Limb (tissue), 2 donors: ENCODE results near the gene SHISA3.

Experiments
- DNase-seq, 2 donors: peaks; one replicate each; pipeline ENCODE4 v3.0.0-alpha.2; 2016; ENCODE audit errors: extremely low spot score in 2 of 2

Gene SHISA3

DNA sequence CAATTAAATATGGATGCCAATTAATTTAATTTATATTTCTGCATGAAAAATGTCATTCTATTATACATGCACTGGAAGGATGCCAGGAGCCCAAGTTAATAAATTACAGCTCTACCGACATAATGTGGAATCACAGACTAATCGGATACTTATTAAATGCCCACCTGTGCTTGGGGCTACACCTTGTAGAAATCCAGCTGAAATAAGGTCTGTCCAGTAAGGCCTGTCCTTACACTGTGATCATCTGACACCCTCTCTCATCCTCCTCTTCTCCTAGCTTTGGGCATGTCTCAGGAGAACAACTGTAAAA lies 6.0 kb upstream of the SHISA3 start:
- no peak for DNase-seq

DNA sequence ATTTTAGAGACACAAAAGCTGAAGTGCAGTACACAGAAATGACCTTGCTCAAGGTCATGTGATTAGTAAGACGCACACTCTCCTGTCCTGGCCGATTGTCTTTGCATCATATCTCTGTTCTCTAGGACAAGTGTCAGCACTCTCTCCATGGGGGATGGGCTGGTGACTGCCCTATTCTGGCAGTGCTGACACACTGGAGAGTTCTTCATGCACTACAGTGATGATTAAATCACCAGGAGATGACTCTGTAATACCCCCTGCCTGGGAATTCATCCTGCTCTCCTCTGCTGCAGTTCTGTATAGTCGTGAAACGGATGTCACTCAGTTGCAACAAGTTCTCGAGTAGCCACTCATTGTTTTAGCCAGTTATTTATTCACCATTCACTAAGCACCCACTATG lies 5.3 kb upstream of the SHISA3 start:
- DNase-seq = no peak

DNA sequence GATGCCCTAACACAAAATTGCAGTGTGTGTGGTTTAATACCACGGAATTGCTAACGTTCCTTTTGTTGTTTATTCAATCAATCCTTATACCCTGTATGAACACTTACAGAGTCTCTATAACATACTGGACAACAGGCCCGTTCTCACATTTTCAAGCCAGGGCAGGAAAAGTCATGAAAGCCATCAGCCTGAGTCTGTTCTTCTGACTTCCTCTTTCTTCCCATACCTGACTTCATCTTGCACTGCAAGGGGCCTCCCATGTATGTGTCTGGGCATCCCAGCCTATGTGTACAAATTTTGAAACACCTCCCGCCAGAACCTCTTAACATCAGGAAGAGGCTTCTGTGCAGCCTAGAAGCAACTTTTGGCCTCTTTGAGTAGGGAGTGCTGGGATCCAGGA lies 4.9 kb upstream of the SHISA3 start:
- no peak for DNase-seq

DNA sequence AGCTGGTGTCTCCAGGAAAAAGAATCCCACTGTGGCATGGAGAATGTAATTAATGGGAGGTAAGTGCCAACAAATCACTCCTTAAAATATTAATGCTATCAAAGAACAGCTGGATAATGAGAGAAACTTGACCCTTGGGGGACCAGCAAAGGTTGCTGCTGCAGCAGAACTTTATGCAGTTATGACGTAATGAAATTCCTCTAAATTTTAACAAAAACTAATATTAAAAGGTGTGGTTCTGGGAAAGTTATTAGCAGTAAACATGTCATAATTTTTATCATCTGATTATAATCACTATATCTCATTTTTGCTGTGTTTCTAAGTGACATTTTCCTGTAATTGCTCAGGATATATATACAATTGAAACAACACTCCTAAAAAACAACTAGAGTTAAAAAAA lies 1.7 kb upstream of the SHISA3 start:
- DNase-seq = no peak

DNA sequence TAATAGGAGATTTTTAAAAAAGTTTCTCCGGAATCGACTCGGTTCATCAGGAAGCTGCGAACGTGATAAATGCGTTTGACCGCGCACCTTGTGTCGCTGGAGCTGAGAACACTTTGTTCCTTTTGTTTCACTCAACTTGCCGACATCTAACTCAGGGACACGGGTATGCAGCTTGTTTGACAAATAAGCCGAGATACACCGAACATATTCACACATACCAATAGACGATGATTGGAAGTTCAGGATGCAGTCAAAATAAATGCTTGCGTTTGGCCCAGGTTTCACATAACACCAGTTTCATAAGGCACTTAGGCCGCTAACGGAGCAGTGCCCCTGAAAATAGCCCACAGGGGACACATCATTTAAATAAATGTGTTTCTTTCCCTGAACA lies 932 bp upstream of the SHISA3 start:
- DNase-seq = no peak

DNA sequence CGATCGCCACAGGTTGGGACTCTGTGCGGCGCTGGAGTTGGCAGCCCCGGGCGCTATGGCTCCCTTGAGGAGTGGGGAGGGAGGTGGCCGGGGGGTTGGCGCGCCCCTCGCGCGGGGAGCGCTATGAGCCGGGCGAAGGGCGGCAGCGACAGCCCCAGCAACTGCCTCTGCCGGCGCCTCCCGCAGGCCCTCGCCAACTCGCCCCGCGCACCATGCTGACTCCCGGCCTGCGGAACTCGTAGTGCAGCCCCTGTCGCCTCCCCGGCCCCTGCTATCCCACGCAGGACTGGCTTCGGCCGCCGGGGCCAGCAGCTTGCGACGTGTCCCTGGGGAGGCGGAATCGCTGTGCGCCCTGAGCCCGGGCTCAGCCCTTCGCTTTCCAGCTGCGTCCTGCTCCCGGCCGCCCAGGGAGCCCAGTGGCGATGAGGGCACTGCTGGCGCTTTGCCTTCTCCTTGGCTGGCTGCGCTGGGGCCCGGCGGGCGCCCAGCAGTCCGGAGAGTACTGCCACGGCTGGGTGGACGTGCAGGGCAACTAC lies 415 bp downstream of the SHISA3 start:
- peak in 1 of 2 donors; percentile 63 for DNase-seq

DNA sequence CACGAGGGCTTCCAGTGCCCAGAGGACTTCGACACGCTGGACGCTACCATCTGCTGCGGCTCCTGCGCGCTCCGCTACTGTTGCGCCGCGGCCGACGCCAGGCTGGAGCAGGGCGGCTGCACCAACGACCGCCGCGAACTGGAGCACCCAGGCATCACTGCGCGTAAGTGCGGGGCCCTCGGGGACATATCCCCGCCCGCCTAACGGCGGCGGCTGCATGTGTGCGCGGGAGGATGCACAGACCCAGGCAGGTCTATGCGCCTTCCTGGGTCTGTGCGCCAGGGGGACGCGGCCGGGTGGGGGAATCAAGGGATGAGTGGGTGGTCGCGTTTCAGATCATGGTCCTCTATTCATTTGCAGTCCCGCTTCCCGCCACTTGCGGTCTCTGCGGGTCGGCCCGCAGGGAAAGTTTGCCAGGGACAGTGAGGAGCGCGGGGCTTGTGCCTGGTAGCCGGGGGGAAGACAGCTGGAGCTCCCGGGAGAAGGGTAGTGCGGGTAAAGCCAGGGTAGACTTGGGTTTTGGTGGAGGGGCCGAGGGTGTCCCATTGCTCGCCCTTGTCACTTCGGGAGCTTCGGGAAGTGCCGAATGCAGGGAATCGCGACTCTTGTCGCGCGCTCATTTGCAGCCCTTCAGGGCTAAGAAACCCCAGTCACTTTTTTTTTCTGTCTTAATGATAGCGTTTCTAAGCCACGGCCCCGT lies 1.0 kb downstream of the SHISA3 start:
- peak in 1 of 2 donors; percentile 62 for DNase-seq

DNA sequence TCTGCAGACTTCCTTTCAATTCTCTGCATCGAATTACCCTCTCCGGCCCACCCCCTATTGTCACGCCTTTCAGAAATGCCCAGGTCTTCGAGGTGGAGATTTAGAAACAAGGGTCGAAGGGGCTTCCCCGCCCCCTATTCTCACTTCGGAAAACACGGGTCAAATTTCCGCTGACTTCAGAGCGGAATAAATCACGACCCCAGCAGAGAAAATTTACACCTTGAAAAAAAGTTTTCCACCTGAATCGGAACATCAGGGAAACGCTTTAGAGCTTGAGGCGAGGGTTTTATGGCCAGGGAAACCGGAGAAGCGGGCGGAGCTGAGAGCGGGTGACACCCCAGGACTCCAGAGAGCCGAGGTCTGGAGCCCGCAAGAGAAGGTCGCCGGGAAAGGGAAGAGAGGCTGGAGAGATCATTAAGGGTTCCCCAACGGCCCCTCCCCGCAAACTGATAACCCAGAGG lies 1.6 kb downstream of the SHISA3 start:
- no peak for DNase-seq

DNA sequence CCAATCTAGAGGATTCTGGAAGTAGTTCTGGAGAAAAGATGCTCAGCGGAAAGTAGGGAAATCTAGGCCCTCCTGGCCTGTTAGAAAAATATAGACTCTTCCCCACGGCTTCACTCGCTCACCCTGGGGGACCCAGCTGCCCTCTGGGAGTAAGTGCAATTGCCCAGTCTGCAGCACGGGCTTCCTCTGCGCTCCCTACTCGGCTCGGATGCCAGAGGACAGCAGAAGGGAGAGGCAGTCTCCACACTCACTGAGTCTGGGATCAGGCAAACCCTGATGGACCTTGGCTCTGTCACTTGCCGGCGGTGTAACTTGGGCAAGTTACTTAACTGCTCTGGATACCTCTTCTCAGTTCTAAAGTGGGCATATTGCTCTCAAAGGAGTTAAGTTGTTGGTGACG lies 2.1 kb downstream of the SHISA3 start:
- no peak for DNase-seq

DNA sequence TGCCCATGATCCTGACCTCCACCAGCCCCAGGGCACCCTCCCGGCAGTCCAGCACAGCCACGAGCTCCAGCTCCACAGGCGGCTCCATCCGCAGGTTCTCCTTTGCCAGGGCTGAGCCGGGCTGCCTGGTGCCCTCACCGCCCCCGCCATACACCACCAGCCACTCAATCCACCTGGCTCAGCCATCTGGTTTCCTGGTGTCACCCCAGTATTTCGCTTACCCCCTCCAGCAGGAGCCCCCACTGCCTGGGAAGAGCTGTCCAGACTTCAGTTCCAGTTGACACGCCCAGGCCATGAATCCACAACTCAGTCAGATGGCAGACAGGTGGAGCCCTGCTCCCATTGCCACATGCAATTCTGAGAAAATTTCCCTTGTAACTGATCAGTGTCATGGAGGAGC lies 3.9 kb downstream of the SHISA3 start:
- DNase-seq = no peak

DNA sequence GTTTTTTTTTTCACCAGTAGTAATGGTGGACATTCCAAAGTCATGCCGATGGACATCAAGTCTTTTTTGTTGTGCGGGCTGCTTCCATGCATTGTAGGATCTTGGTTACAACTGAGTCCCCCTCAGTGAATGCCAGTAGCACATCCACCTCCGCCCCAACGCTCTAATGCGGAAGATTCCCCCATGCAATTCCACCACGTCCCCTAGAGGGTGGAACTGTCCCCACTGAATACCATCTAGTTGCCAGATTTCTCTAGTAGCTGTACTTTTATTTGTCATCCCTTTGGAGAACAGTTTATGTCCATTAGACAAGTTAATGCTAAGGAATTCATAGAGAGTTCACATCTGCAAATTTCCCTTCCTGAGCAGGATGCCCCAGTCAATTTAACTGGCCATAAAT lies 6.7 kb downstream of the SHISA3 start:
- no peak for DNase-seq

DNA sequence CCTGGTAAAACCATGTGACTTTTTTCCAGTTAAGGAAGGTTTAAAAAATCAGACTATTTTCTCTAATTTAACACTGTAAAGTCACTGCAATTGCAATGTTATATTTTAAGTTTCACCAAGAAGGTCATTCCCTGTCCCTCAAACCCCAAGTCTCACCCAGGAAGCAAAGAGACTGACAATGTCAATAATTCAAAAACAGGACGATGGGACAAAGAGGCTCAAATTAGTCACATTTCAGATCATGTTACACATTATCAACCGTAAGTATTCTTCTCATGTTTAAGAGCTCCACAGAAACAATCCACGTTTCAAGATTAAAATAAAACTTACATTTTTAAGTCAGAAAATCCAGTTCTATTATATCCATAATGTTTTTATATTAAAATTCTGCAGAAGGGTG lies 13.2 kb downstream of the SHISA3 start:
- no peak for DNase-seq

DNA sequence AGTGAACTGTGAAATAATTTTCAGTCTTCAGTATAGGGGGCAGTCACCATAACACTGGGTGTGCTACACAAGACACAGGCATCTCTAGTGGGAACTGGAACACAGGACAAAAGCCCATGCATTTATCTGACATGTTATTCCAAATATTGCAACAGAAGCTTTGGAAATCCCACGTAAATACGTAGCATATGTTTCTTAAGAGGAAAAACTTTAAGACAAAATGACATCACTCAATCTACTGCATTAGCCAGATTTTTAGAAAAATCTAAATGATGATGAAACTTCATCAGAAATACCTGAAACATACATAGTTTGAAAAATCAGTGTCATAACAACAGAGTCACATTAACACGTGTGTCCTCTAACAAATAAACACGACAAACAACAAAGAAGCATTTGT lies 14.5 kb downstream of the SHISA3 start:
- no peak for DNase-seq

DNA sequence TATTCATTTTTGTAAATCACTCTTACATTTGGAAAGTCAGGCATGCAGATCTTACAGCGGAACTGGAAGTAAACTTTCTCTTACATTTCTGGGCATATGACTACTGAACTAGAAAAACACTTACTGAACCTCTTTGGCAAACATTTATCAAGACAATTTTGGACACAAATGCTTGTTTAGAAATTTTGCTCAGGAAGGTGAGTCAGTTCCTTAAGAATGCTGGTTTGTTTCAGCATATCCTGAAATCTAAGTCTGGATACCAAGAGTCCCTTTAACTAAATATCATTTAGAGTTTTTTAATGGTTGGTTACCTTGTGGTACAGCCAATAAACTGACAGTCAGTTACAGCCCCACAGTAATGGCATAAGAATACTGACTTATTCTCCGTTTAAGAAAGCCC lies 15.0 kb downstream of the SHISA3 start:
- DNase-seq = no peak

DNA sequence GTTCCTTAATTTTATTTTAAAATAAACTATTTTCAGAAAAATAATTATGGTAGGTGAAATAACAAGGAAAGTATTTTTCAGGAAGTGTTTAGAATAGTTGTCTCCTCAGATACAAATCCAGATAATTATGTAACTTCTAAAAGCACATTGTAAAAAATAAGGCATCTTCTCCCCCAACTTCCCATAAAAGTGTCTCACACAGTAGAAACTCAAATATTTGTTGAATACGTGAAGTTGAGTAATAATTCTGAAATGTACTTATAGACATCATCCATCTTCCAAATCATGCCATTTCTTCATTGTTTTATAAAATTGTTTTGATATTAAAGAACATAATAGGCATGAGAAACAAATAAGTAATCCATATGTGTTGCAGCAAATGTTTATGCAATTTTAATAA lies 18.0 kb downstream of the SHISA3 start:
- no peak for DNase-seq

DNA sequence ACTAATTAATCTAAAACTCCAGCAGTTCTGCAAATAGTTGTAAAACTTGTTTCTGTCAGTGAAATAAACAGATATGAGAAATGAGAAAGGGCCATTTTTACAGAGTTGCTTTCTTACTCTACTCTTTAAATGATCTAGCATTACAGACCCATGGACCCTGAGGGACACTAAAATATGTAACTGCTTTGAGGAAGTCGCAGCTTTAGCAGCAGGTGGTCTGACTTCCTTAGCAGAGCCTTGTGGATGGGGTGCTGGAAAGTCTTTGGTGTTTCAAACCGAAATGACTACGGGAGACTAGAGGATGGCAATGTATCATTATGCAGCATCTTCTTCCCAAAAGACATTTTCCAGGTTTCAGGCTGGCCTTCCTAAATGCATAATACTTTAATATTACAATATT lies 18.7 kb downstream of the SHISA3 start:
- DNase-seq = no peak

DNA sequence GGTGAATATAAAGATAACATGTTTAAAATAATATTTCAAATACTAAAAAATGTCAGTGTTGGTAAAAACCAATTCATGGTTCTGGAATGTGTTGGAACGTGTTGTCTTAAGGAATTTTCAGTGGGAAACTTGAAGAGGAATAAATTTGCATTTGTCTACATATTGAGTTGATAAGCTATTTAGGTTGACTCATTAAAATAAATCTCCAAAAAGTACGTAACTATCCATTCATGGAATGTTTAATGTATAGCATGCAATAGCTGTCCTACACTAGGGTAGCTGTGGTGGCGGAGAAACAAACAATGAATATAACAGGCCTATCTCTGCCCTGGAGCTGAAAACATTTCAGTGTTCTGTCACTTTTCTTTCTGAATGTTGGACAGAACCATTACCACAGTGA lies 20.3 kb downstream of the SHISA3 start:
- no peak for DNase-seq

DNA sequence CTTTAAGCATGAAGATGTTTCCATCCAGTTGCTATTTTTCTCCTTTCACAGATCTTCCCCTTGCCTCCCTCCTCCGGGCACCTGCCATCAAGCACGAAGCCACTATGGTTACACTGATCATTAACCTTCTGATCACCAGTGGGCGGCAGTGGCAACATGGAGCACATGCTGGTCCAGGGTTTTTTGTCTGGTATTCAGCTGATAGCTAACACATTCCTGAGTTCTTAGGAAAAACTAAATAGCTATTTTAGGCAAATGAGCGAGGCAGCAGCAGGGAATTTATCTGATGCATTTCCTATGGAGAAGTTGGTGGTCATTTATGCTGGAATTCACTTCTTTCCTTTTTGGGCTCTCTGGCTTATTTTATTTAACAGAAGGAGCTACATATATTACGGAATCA lies 22.9 kb downstream of the SHISA3 start:
- no peak for DNase-seq

DNA sequence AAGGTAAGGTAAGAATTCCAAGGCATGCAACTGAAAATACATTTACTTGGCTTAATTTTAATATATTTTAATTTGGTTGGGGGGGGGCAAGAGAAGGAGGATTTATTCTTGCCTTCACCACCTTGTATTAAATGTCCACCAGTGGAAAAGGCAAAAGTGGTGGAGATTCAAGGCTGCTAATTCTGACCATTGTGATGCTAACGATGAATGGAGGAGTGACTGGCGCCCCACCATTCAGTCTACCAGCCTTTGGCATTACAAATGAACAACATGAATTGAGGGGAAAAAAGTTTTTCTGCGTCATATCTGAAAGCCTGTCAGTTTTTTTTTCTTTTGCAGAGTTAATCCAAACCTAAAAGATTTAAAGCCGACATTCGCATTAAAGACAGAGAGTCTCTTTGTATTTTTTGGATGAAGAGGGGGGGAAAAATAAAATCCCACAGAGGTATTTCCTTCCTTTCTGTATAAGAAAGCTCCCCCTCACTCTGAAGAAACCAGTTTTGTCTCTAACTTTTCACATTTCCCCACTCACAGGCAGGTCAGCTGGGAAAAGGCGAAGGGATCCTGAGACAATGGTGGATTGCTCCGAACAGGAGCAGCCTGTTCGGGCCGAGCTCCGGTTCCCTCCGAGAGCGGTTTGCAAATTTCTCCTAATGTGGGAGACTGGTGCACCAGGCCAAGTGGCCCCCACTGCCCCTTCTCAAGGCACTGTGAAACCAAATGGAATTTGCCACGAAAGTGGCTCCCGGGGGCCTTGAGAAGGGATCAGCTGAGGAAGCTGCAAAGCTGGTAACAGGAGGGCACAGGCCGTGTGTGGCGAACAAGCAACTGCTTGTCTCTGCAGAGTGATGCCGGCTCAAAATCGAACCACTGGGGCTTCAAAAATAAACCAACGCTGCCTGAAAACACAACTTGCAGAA lies 28.1 kb downstream of the SHISA3 start:
- no peak for DNase-seq

DNA sequence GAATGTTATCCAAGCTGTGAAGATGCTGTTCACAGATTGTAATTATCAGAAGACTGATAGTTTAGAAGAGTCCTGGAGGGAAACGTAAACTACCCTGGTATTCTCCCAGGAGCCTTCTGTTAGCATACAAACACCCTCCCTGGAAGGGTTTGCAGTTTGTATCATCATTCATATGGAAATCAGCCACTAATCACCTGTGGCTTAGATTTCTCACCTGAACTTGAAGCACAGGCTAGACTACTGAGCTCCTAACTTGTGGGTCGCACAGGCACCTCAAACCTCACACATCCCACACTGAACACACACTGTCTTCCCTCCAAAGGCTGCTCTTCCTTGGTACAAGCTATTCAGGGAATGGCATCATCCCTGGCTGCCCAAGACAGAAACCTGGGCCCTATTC lies 30.7 kb downstream of the SHISA3 start:
- no peak for DNase-seq

DNA sequence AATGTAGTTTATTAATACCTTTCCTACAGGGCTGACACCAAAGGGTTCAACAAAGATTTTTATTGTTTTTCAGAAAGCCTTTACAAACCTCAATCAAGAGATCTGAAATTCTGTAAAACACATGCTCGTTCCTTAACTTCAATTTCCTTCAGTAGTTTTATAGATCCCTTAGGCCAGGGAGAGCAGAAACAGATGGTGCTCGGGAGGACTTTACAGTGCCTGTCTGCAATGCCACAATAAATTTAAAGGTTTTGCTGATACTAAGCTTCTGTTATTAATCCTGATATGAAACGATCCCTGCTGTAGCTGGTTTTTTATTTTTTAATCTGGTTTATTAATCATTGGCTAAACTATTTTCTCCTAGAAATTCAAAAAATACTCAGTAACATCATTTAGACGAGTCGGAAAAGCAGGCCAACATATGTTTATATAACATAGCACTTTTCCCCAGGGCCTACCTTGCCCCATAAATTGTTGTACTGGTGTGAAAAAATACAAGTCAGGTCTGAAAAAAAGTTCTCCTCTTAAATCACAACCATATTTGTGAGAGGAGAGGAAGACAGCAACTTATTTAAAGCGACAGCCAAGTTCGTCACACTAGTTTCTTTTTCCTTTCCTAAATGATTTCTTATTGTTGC lies 39.8 kb downstream of the SHISA3 start:
- DNase-seq = no peak

DNA sequence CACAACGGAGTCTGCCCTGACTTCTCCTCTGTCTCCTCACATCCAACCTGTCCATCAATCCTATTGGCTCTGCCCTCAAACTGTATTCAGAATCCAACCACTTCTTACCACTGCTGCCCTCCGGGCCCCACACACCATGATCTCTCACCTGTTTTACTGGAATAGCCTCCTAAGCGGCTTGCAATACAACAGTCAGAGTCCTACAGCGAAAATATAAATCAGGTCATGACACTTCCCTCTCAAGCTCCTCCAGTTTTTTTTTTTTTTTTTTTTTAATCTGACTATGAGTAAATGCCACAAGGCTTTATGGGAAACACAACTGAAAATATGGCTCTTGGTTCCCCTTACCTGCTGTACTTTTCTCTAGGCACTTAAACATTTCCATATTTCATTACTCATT lies 42.8 kb downstream of the SHISA3 start:
- DNase-seq = no peak
